ENCODE results near the gene IFFO2.

DNA sequence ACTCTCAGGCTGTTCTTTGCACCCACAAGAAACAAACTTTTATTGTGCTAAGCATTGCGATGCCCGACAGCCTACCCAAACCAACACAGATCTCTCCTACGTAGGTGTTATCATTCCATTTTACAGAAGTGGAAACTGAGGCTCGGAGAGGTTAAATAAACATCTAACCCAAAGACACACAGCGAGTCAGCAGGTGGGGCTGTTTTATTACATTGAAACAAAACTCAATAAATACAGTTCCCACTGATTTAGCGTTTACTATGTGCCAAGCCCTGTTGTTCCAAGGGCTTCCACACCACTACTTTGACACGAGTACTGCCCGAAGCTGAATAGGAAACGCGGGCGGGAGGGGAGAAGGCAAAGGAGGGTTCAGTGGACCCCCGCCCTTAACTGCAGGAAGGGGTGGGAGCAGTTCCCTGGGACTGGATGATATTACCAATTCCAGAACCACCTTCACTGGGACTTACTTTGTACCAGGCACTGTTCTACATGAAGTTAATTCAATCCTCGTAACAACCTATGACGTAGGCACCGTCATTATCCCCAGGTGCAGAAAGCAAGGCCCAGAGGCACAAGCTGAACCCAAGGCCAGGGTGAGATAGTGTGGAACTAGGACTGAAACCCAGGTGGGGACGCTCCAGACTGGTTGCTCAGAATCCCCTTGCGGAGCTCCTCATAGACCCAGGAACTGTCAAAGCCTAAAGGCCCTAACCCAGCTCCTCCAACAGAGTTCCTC, 34.8 kb downstream of the IFFO2 start:
- no peak for TF ChIP-seq POLR2A (IDR thresholded peaks at IDR 0.05)
- TF ChIP-seq, protein P1, sequence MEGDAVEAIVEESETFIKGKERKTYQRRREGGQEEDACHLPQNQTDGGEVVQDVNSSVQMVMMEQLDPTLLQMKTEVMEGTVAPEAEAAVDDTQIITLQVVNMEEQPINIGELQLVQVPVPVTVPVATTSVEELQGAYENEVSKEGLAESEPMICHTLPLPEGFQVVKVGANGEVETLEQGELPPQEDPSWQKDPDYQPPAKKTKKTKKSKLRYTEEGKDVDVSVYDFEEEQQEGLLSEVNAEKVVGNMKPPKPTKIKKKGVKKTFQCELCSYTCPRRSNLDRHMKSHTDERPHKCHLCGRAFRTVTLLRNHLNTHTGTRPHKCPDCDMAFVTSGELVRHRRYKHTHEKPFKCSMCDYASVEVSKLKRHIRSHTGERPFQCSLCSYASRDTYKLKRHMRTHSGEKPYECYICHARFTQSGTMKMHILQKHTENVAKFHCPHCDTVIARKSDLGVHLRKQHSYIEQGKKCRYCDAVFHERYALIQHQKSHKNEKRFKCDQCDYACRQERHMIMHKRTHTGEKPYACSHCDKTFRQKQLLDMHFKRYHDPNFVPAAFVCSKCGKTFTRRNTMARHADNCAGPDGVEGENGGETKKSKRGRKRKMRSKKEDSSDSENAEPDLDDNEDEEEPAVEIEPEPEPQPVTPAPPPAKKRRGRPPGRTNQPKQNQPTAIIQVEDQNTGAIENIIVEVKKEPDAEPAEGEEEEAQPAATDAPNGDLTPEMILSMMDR (IDR thresholded peaks at IDR 0.05), result peak in 1 of 3 donors; percentile 11
